NK-92 treated with Interleukin-12 subunit alpha and Interleukin-12 subunit beta, amount 100 ng/mL, for 24 hours (cell line): ENCODE data around the gene ASTE1.
"Not testable (repeated sequence)": the region's sequence is repeated elsewhere in the genome, so short reads cannot be mapped to it uniquely, and the experiment has no call there.

Experiments
- DNase-seq: peaks from one replicate; lab custom pipeline; 2025; lab: John Stamatoyannopoulos, UW

The ASTE1 gene, protein sequence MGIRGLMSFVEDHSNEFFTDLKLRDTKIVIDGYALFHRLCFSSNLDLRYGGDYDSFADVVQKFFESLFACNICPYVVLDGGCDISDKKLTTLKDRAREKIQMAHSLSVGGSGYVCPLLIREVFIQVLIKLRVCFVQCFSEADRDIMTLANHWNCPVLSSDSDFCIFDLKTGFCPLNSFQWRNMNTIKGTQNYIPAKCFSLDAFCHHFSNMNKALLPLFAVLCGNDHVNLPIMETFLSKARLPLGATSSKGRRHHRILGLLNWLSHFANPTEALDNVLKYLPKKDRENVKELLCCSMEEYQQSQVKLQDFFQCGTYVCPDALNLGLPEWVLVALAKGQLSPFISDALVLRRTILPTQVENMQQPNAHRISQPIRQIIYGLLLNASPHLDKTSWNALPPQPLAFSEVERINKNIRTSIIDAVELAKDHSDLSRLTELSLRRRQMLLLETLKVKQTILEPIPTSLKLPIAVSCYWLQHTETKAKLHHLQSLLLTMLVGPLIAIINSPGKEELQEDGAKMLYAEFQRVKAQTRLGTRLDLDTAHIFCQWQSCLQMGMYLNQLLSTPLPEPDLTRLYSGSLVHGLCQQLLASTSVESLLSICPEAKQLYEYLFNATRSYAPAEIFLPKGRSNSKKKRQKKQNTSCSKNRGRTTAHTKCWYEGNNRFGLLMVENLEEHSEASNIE

GRCh38 chr3:131026321-131027151 is at the start of gene ASTE1, which contains the start of gene NEK11:
Gene ASTE1 (minus strand): TSS chr3:131026825. CDS start chr3:131025306, 1,519 bp downstream.
Gene NEK11 (plus strand): TSS chr3:131026877. CDS start chr3:131029709, 2,832 bp downstream.
- DNase-seq, result peak; percentile 78

DNA sequence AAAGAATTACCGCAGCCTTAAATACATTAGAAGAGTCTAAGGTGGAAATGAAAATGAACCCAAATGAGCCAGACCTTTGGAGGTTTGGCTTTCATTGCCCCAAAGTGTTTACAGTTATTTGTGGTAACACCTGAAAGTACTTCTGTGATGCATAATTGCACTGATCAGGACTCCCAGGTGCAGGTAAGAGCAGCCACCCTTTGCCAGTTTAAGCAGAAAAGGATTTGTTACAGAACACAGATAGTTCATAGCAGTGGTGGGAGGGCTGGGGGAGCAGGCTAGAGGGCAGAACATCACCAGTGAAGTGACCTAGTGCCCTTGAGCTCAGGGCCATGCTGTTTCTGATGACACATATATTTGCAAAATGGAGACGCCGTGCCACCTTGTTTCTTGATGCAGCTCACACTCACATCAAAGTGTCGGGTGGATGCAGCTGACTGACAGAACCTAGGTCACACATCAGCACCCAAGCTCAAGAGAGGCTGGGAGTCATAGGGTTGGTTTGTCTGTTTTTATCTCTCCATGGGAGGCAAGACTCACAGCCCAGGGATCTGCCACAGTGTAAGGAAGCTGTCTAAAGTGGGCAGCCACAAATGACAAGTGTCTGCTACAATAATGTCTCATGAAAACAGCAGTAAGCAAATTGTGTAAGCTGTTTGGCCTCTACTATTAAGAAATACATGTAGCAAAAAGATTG is 49.2 kb upstream of the ASTE1 start:
- DNase-seq, result no peak

- no peak for DNase-seq
These were observed 46.2 kb upstream of the ASTE1 start for GRCh38 chr3:131072845-131073244.

- no peak for DNase-seq
These were observed 45.5 kb upstream of the ASTE1 start for GRCh38 chr3:131072099-131072559.

DNA sequence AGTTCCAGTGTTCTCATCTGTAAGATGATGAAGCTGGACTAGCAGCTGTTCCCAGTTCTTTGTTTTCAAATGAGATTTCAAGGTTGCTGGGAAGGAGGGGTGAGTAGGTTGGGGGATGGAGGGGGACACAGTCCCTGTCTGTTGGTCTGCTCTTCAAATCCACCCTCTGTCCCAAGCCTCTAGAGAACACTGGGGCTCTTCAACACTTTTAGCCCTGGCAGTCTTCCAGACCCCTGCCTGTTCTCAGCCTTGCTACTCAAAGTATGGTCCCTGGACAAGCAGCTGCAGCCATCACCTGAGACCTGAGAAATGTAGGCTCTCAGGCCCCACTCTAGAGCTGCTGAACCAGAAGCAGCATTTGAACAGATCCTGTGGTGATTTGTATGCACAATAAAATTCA is 41.4 kb upstream of the ASTE1 start:
- DNase-seq, result no peak

DNA sequence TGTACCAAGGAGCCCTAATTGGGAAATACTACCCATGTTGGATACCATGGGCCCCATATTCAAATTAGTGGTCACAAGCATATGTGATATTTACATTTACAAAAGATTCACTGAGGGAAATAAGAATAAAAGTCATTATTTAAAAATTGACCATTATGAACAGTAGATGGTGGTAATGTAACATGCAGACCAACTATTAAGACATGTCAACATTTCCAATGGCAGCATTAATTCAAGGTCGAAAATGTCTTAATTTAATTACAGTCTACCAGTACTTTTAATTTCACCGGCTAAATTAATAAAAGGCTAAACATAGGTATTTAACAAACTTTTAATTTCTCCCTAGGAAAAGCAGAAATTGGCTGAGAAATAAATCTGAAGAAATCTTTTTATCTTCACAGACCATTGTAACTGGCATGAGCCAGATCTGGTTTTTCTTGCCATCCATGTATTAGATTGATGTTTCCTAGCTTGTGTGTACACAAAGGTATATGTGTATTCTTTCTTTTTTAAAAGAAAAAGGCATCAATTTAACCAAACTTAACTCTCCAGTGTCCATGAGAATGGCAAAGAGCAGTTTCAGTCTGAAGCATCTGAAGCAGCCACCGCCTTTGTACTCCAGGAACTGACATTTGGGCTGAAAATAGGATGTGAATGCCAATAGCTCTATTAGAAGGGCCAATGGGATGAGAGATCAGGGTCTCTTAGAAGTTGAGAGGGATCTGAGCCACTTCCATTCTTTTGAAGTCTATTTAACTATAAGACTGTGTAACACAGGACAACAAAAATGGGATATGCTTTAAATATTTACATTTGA is 26.6 kb upstream of the ASTE1 start:
- no peak for DNase-seq

GRCh38 chr3:131050001-131050400 is 23.4 kb upstream of the ASTE1 start:
- no peak for DNase-seq

DNA sequence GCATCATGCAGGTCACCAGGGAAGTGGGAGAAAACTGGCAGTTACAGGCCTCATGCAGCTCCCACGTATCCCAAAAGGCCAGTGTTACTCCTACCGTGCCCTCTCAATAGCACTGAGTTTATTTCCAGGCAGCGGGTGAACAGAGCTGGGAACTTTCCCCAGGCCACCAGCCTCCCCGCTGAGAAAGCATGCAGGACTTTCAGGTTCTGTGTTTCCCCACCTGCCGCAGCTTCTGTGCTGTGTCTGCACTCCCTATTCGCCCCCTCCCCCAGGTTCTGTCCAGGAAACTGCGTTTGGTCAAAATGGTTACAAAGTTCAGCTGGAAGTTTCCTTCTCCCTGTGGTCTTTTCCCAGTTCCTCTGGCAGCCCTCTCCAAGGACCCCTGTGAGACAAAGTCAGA is 21.4 kb upstream of the ASTE1 start:
- DNase-seq, result no peak

- no peak for DNase-seq
These were observed 21.0 kb upstream of the ASTE1 start for GRCh38 chr3:131047582-131047981.

GRCh38 chr3:131042271-131042985 is 15.8 kb upstream of the ASTE1 start:
- not testable (repeated sequence) for DNase-seq

GRCh38 chr3:131038326-131038725 is 11.7 kb upstream of the ASTE1 start:
- no peak for DNase-seq

- DNase-seq, result no peak
These were observed 10.4 kb upstream of the ASTE1 start for GRCh38 chr3:131036986-131037385.

GRCh38 chr3:131036200-131036816 is 9.7 kb upstream of the ASTE1 start:
- no peak for DNase-seq

DNA sequence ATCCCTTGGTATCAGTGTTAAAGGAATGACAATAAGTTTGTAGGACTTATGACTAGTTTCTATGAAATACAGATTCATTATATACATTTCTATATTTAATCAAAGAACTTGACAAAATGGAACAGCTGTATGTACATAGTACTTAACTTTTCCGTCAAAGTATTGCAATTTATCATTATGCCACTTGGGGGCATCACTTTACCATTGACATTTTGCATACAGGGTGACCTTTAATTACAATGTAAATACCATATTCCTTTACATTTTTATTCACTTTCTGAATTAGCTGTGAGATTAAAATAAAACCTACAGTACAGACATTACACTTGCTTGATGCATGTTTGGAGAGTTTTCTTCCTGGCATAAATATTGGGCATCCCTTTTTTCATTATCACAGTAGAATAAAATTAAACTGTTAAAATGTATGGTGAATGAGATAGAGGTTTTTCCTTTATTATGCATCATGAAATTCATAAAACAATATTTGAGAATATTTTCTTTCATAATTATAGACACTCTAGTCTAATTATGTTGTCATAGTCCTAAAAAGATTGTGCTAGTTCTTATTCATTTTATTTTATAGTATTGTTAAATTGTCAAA is 7.0 kb upstream of the ASTE1 start:
- no peak for DNase-seq

DNA sequence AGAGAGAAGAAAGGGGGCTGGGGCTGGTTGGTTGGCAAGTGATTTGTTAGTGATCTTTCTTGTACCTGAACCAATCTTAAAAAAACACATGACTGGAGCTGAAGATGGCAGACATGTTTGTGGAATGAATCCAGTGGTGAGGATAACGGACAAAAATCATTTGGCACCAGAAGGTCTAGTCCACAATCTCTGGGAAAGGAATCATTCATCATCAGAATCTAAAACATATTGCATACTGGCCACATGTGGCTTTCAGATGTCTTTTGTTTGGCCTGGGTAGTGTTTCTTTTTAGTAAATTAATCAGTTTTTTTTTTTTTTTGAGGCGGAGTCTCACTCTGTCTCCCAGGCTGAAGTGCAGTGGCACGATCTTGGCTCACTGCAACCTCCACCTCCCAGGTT is 5.0 kb upstream of the ASTE1 start:
- DNase-seq, result no peak

DNA sequence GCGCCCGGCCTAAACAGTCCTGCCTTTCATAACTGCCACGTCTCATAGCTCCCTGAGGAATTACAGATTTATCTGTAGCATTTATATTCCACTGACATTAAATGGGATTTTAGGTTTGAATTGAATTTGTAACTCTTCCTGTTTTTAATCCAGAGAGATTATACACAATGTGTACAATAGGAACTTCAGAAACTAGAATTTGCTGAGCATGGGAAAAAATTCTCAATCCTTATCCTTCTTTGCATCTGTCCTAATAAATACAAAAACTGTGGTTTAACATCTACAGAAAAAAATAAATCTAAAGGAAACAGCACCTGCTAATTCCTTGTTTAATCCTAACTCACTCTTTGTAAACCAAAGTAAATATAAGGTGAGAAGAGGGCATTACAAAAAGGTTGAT is 2.2 kb upstream of the ASTE1 start:
- no peak for DNase-seq

DNA sequence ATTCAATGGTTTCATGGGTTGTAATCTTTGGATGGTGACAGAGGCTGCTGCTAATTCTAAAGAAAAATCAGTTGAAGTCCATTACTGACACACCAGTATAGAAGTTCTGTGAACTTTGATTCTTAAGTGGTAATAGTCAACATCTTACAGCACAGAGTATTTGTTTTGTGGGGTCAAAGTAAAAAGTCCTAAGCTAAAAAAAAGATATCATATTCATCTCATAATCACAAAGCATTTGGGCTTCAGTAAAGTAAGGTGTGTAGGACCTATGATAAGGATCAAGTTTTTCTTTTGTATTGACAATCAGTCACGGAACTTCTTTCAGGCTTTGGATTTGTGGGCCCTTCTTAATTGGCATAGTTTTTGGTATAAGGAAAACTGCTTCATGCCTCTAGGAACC is 1.1 kb downstream of the ASTE1 start:
- no peak for DNase-seq

DNA sequence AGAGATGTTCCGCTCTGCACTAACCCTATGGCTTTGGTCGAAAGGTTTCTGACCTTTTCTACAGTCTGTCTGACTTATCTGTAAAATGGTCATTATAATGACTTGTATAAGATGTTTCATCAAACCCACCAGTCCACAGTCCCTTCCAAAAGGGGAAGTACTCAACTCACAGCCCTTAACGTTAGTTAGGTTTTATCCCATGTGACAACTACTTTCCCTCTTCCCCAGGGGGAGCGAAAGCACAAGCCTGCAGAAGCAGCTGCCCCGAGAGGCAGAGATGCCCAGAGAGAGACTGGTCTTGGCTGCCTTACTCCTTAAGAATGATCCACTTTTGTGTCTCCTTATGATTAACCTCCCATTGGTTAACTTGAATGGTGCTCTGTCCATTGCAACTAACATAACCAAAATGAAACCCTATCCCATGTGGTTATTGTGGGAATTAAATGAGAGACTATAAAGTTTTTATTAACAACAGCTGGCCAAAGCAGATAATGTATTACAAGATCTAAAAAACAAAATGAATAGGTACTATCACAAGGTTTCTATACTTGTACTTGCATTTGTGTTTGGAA is 6.4 kb downstream of the ASTE1 start:
- no peak for DNase-seq

DNA sequence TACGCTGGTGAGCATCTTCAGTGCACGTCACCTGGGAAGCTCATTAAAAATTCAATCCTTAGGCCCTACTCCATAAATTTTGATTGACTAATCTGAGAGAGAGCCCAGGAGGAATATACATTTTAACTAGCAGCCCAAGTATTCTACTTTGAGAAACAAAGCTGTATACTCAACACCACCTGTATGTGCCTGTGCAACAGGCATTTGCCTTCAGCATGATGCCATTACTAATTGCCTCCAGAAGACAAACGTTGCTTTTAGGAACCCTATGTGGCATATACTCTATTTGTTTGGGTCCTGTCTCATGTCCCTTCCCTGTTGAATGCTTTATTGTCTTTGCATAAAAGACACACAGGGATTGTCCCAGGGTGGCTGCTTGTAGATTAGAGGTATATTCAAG is 7.7 kb downstream of the ASTE1 start:
- no peak for DNase-seq
